ENCODE data around the gene TRABD2B. TPM values are rescaled to one million over a fixed set of nuclear protein-coding genes. Genes with fewer than 3 reads are reported as not detected.

Gene TRABD2B
- polyA plus RNA-seq, 1 experiment, result not detected

DNA sequence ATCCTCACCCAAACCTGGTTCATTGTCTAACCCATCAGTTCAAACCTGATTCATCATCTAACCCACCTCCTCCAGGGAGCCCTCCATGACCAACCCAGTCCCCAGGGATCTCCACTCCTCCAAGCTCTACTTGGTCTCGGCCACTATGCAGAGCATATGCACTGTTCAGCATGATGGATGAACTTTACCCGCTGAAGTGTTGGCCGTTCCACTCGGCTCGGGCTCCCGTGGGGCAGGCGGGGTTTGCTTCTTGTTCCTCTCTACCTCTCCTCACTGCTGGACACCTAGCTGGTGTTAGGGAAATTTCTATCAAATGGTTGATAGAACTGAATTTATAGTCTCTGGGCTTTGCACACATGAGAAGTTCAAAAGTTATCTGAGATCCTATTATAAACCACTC lies 111.0 kb downstream of the TRABD2B start:
- no peaks in the 10 kb centered on the region for H3K27me3 ChIP-seq (ENCODE audit: control insufficient read depth, insufficient read depth, low read length)
- no peak overlapping the region for H3K27ac ChIP-seq (ENCODE audit: low read depth, low read length)
- no peak overlapping the region for H3K4me3 ChIP-seq (ENCODE audit: low read depth, low read length)
- H3K9me3 ChIP-seq (ENCODE audit: control insufficient read depth, insufficient read depth, low read length), result no peaks in the 10 kb centered on the region
- TF ChIP-seq, protein P1, sequence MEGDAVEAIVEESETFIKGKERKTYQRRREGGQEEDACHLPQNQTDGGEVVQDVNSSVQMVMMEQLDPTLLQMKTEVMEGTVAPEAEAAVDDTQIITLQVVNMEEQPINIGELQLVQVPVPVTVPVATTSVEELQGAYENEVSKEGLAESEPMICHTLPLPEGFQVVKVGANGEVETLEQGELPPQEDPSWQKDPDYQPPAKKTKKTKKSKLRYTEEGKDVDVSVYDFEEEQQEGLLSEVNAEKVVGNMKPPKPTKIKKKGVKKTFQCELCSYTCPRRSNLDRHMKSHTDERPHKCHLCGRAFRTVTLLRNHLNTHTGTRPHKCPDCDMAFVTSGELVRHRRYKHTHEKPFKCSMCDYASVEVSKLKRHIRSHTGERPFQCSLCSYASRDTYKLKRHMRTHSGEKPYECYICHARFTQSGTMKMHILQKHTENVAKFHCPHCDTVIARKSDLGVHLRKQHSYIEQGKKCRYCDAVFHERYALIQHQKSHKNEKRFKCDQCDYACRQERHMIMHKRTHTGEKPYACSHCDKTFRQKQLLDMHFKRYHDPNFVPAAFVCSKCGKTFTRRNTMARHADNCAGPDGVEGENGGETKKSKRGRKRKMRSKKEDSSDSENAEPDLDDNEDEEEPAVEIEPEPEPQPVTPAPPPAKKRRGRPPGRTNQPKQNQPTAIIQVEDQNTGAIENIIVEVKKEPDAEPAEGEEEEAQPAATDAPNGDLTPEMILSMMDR (IDR thresholded peaks at IDR 0.05; ENCODE audit: low read depth, low read length), result no peak
- DNase-seq (ENCODE audit: low read depth, low spot score), result no peak
- ChIA-PET CTCF (no interaction called here), POLR2A (no interaction called here)

DNA sequence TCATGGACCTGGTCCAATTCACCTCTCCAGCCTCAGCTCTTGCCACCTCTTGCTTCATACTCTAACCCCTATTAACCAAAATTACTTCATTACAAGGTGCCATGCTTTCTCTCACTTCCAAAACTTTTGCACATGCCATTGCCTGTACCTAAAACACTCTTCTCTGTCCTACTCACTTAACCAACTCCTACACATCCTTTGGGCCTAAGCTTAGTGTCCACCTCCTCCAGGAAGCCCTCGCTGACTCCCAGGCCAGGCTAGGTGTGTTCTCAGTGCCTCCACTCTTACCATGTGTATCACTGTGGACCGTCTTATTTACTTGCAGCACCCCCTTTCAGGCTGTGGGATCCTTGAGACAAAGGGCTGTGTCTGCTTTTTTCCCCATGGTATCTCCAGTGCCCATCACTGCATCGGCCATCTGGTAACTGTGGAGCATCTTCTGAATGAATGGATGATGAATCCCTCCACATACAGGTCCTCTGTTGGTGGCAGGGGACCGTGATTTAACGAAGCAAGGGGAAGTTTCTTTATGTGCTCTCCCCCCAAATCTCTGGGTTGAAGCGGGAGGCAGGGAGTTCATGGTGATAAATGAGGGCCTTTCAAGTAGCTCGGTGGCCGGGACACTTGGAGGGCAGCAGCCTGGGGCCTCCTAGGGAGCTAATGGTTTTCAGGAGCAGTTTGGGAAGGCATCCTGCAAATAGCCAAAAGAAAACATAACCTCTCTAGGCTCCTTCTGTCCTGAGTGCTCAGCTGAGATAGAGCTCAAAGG lies 111.9 kb downstream of the TRABD2B start:
- ChIA-PET CTCF (no interaction called here), POLR2A (no interaction called here)
- DNase-seq (ENCODE audit: low read depth, low spot score), result no peak

DNA sequence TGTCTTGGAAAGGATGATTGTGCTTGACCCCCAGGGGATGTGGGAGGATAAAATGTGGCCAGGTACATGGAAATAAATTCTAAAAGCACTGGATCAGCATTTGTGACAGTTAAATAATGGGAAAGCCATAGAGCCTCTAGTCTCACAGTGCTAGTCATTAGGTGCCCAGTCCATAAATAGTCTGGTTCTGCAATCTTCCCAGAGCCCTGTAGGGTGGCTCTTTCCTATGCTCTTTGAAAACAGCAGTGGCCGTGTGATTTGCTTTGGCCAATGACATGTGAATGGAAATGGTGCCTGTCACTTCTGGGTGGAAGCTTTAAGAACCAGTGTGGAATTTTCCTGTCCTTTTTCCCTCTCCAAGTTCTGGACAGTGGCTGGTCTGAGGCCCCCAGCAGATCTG lies 113.2 kb downstream of the TRABD2B start:
- Histone ChIP-seq H3K27me3 (ENCODE audit: control insufficient read depth, insufficient read depth, low read length) (no peaks in the 10 kb centered on the region), H3K27ac (ENCODE audit: low read depth, low read length) (no peak overlapping the region), H3K4me3 (ENCODE audit: low read depth, low read length) (no peak overlapping the region), H3K9me3 (ENCODE audit: control insufficient read depth, insufficient read depth, low read length) (no peaks in the 10 kb centered on the region)
- ChIA-PET POLR2A (no interaction called here), CTCF (no interaction called here)
- TF ChIP-seq, protein P1 (IDR thresholded peaks at IDR 0.05; ENCODE audit: low read depth, low read length), result no peak
- DNase-seq (ENCODE audit: low read depth, low spot score), result no peak

More for the DNA sequence above, 111.9 kb downstream of the TRABD2B start:
- no peak overlapping the region for H3K27ac ChIP-seq (ENCODE audit: low read depth, low read length)
- H3K4me3 ChIP-seq (ENCODE audit: low read depth, low read length), result no peak overlapping the region
- H3K27me3 ChIP-seq (ENCODE audit: control insufficient read depth, insufficient read depth, low read length), result no peaks in the 10 kb centered on the region
- TF ChIP-seq, protein P1 (IDR thresholded peaks at IDR 0.05; ENCODE audit: low read depth, low read length), result no peak
- H3K9me3 ChIP-seq (ENCODE audit: control insufficient read depth, insufficient read depth, low read length), result no peaks in the 10 kb centered on the region

DNA sequence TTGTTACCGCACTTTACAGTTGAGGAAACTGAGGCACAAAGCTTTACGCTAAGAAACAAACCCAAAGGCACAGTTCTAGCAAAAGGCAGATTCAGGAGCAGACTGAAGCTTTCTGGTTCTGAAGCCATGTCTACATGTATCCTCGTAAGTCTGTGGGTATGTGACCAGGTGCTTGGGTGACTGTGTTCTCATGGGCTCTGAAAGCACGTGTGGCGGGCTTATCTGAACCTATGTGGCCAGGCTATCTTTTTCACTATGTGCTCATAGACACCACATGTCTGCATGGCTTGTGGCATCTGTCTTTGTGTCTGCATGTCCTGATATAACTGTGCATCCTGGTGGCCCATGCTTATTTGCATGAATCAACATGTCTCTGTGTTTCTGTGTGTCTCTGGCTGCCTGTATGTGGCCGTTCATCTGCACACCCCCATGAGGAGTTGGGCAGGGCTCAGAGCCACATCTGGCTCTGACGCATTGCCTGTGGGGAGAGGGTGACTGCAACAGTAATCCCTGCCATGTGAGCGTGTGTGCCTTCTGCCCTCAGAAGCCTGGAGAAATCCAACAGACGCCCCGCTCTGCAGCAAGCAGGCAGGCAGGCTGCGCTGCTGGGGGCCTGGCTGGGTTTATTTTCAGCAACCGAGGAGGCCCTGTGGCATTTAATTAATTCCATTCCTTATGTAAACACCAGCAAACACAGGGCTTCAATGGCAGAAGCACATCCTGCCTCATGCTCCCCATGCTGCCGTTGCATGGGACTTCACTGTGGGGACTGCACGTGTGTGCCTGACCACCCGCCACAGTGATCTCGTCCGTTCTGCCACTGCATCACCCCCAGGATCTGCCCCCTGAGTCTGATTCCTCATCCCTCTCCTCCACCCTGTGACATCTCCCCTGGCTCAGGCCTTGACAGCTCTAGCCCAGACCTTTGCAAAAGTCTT lies 115.4 kb downstream of the TRABD2B start:
- no peak overlapping the region for H3K4me3 ChIP-seq (ENCODE audit: low read depth, low read length)
- no peaks in the 10 kb centered on the region for H3K9me3 ChIP-seq (ENCODE audit: control insufficient read depth, insufficient read depth, low read length)
- TF ChIP-seq, protein P1 (IDR thresholded peaks at IDR 0.05; ENCODE audit: low read depth, low read length), result no peak
- no peak for DNase-seq (ENCODE audit: low read depth, low spot score)
- ChIA-PET CTCF (interaction anchor here (1.1 kb wide), 1 partner anchor 444 kb away, joined by 3 read pairs; no protein-coding TSS in a partner anchor), POLR2A (no interaction called here)
- no peak overlapping the region for H3K27ac ChIP-seq (ENCODE audit: low read depth, low read length)
- H3K27me3 ChIP-seq (ENCODE audit: control insufficient read depth, insufficient read depth, low read length), result no peaks in the 10 kb centered on the region

DNA sequence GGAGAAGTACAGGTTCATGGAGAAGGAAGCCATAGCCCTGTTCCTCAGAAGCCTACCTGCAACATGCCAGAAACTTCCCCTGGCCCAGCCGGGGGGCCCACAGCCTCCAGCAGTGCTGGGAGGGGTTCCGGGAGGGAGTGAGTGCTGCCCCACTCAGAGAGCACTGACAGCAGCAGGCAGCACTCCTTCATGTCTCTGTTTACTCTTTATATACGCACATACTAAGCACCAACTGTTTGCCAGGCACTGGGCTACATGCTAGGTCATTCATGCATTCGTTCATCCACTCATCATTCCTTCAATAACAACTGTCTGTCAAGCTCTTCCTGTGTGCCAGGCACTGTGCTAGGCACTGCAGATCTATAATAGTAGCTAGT lies 120.6 kb downstream of the TRABD2B start:
- no peaks in the 10 kb centered on the region for H3K9me3 ChIP-seq (ENCODE audit: control insufficient read depth, insufficient read depth, low read length)
- no peaks in the 10 kb centered on the region for H3K27me3 ChIP-seq (ENCODE audit: control insufficient read depth, insufficient read depth, low read length)
- TF ChIP-seq, protein P1 (IDR thresholded peaks at IDR 0.05; ENCODE audit: low read depth, low read length), result no peak
- ChIA-PET POLR2A (no interaction called here), CTCF (interaction anchor here (1.2 kb wide), 1 partner anchor 684 kb away, joined by 3 read pairs; no protein-coding TSS in a partner anchor)
- no peak overlapping the region for H3K27ac ChIP-seq (ENCODE audit: low read depth, low read length)
- H3K4me3 ChIP-seq (ENCODE audit: low read depth, low read length), result no peak overlapping the region
- no peak for DNase-seq (ENCODE audit: low read depth, low spot score)

All from AG04450 (cell line).